ENCODE results near the gene CNOT2. TPM values are rescaled to one million over a fixed set of nuclear protein-coding genes. Genes with fewer than 3 reads are reported as not detected.

CNOT2 gene
- total and polyA plus RNA-seq, 2 donors (not counting 3 experiments of a cell fraction or from before 2014, with no cell fraction given): 52.2 to 79.7 TPM

DNA sequence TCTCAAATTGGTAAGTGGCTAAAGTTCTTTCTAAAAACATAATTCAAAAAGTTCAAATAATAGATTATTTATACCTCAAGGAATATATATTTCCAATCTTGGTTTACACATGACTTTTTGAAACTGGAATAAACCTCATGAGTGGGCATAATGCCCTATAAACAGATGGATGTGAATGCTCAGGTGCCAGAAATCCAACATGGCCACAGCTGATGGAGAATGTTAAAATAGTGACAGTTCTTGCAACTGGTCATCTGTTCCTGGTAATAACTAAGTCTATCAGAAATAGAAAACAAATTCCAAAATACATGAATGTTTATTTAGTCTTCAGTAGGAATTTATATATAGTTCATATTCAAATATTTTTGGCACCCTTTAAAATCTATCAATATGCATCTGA is 21.6 kb upstream of the CNOT2 start:
- Histone ChIP-seq H3K9me3 (replicated peaks; ENCODE audit: control insufficient read depth, insufficient read depth, low read length) (no peaks in the 10 kb centered on the region), H3K9ac (replicated peaks; ENCODE audit: extremely low read depth, insufficient read depth, low read length) (no peak overlapping the region), H4K20me1 (replicated peaks; ENCODE audit: control insufficient read depth, extremely low read depth, insufficient read depth, low read length) (no peaks in the 10 kb centered on the region), H3K4me2 (ENCODE audit: insufficient read depth, low read length) (no peak overlapping the region), H3K36me3 (ENCODE audit: control insufficient read depth in 2 of 2, extremely low read depth in 1 of 2, insufficient read depth in 2 of 2, low read length in 2 of 2) (no peaks in the 10 kb centered on the region), H3K79me2 (ENCODE audit: control insufficient read depth, insufficient read depth, low read length) (no peaks in the 10 kb centered on the region), H2AFZ (ENCODE audit: low read depth, low read length) (no peak overlapping the region), H3K27ac (ENCODE audit: insufficient read depth, low read depth, low read length) (no peak overlapping the region), H3K9me1 (replicated peaks; ENCODE audit: control insufficient read depth, extremely low read depth, insufficient read depth, low read length) (no peaks in the 10 kb centered on the region), H3K4me3 (replicated peaks in 1 of 3; ENCODE audit: insufficient read depth in 1 of 3, low read depth in 1 of 3, low read length in 3 of 3) (no peak overlapping the region), H3K27me3 (ENCODE audit: control insufficient read depth in 2 of 2, insufficient read depth in 2 of 2, low read length in 2 of 2) (no peaks in the 10 kb centered on the region), H3K4me1 (ENCODE audit: control insufficient read depth, extremely low read depth, insufficient read depth, low read length) (no peaks in the 10 kb centered on the region)
- intact Hi-C loops (cut with micrococcal nuclease) (no loop called here), dilution Hi-C loops (cut with MboI; ENCODE audit: extremely low pct_ligation_motif_present, low sequenced_read_pairs) (no loop called here)
- DNase-seq (ENCODE audit: low read depth, low spot score) (no peak), FAIRE-seq (no peak)
- ChIA-PET POLR2A (no interaction called here), CTCF (no interaction called here)
- no TSS peak for BruUV-seq (replicated peaks)
- TF ChIP-seq, protein P1, sequence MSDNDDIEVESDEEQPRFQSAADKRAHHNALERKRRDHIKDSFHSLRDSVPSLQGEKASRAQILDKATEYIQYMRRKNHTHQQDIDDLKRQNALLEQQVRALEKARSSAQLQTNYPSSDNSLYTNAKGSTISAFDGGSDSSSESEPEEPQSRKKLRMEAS (IDR thresholded peaks at IDR 0.05; ENCODE audit: insufficient read depth, insufficient read length): no peak

DNA sequence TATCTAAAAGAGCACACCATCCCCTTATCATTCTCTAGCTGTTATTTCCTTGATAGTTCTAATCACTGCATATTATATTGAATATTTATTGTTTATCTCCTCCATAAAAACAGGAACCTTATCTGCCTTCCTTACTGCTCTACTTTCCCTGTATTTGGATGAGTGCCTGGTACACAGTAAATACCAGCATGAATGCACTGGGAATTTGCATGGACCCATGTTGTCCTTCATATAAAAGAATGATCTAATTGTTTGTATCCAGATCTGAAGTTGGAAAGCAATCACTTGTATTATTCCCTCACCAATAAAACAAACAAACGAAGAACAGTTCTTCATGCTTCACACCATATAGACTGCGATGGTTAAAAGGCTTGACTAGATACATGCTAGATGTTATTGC is 15.3 kb upstream of the CNOT2 start:
- no peaks in the 10 kb centered on the region for H3K9me3 ChIP-seq (replicated peaks; ENCODE audit: control insufficient read depth, insufficient read depth, low read length)
- FAIRE-seq (no peak), DNase-seq (ENCODE audit: low read depth, low spot score) (no peak)
- H3K27me3 ChIP-seq (ENCODE audit: control insufficient read depth in 2 of 2, insufficient read depth in 2 of 2, low read length in 2 of 2): no peaks in the 10 kb centered on the region
- dilution Hi-C loops (cut with MboI; ENCODE audit: extremely low pct_ligation_motif_present, low sequenced_read_pairs): no loop called here
- no peak overlapping the region for H3K4me3 ChIP-seq (replicated peaks in 1 of 3; ENCODE audit: insufficient read depth in 1 of 3, low read depth in 1 of 3, low read length in 3 of 3)
- H3K4me1 ChIP-seq (ENCODE audit: control insufficient read depth, extremely low read depth, insufficient read depth, low read length): no peaks in the 10 kb centered on the region
- H3K9ac ChIP-seq (replicated peaks; ENCODE audit: extremely low read depth, insufficient read depth, low read length): no peak overlapping the region
- no peaks in the 10 kb centered on the region for H4K20me1 ChIP-seq (replicated peaks; ENCODE audit: control insufficient read depth, extremely low read depth, insufficient read depth, low read length)
- TF ChIP-seq, protein P1 (IDR thresholded peaks at IDR 0.05; ENCODE audit: insufficient read depth, insufficient read length): no peak
- TF ChIP-seq POLR2A (IDR thresholded peaks at IDR 0.05; ENCODE audit: low read depth, low read length): no peak
- TF ChIP-seq POLR2AphosphoS5 (IDR thresholded peaks at IDR 0.05; ENCODE audit: insufficient read depth, low read depth, low read length): no peak
- TF ChIP-seq, protein P2, sequence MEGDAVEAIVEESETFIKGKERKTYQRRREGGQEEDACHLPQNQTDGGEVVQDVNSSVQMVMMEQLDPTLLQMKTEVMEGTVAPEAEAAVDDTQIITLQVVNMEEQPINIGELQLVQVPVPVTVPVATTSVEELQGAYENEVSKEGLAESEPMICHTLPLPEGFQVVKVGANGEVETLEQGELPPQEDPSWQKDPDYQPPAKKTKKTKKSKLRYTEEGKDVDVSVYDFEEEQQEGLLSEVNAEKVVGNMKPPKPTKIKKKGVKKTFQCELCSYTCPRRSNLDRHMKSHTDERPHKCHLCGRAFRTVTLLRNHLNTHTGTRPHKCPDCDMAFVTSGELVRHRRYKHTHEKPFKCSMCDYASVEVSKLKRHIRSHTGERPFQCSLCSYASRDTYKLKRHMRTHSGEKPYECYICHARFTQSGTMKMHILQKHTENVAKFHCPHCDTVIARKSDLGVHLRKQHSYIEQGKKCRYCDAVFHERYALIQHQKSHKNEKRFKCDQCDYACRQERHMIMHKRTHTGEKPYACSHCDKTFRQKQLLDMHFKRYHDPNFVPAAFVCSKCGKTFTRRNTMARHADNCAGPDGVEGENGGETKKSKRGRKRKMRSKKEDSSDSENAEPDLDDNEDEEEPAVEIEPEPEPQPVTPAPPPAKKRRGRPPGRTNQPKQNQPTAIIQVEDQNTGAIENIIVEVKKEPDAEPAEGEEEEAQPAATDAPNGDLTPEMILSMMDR (IDR thresholded peaks at IDR 0.05; ENCODE audit: extremely low read depth in 1 of 2, insufficient read depth in 1 of 2, low read depth in 1 of 2, low read length in 2 of 2): no peak
- no peak for TF ChIP-seq FOS (IDR thresholded peaks at IDR 0.05; ENCODE audit: borderline replicate concordance, insufficient read depth, low read length)
- no peak for TF ChIP-seq GATA2 (IDR thresholded peaks at IDR 0.05; ENCODE audit: insufficient read depth, insufficient read length, low read depth, low read length)
- no peak for TF ChIP-seq MYC (IDR thresholded peaks at IDR 0.05; ENCODE audit: low read depth, low read length)
- TF ChIP-seq EZH2 (IDR thresholded peaks at IDR 0.05; ENCODE audit: borderline replicate concordance, low read depth, low read length, severe bottlenecking): no peak
- TF ChIP-seq JUN (IDR thresholded peaks at IDR 0.05; ENCODE audit: borderline replicate concordance, insufficient read depth, insufficient read length, low read depth): no peak
- no peak overlapping the region for H3K27ac ChIP-seq (ENCODE audit: insufficient read depth, low read depth, low read length)
- CTCF ChIA-PET: no interaction called here
- H3K4me2 ChIP-seq (ENCODE audit: insufficient read depth, low read length): no peak overlapping the region
- no peaks in the 10 kb centered on the region for H3K36me3 ChIP-seq (ENCODE audit: control insufficient read depth in 2 of 2, extremely low read depth in 1 of 2, insufficient read depth in 2 of 2, low read length in 2 of 2)
- no TSS peak for BruUV-seq (replicated peaks)
- POLR2A ChIA-PET: no interaction called here
- intact Hi-C loops (cut with micrococcal nuclease): no loop called here
- H3K79me2 ChIP-seq (ENCODE audit: control insufficient read depth, insufficient read depth, low read length): no peaks in the 10 kb centered on the region
- H3K9me1 ChIP-seq (replicated peaks; ENCODE audit: control insufficient read depth, extremely low read depth, insufficient read depth, low read length): no peaks in the 10 kb centered on the region
- no peak overlapping the region for H2AFZ ChIP-seq (ENCODE audit: low read depth, low read length)

All from endothelial cell of umbilical vein (primary cell).